ENCODE measurements around the gene FAM32A. TPM values are rescaled to one million over a fixed set of nuclear protein-coding genes. Genes with fewer than 3 reads are reported as not detected.

Gene FAM32A
- polyA plus RNA-seq = 90.1 TPM
- long read RNA-seq, donor 1, transcript FAM32A-201 (4 exons, 1,455 nt) = major isoform, 25 of 33 reads
- long read RNA-seq, donor 1, transcript FAM32A-205 (3 exons, 1,168 nt) = minor isoform, 8 of 33 reads
- long read RNA-seq, donor 1, partial matches to known transcripts = 0 of 33 reads
- long read RNA-seq, donor 1, other reads (novel, unspliced or antisense) = 0 of 33 reads
- long read RNA-seq, donor 2, transcript FAM32A-205 (3 exons, 1,168 nt) = minor isoform, 10 of 228 reads
- long read RNA-seq, donor 2, transcript FAM32A-201 (4 exons, 1,455 nt) = major isoform, 44 of 228 reads
- long read RNA-seq, donor 2, partial matches to known transcripts = 172 of 228 reads
- long read RNA-seq, donor 2, other reads (novel, unspliced or antisense) = 0 of 228 reads
- long read RNA-seq, donor 3 = 0 reads
- long read RNA-seq, donor 4, transcript FAM32A-201 (4 exons, 1,455 nt) = major isoform, 7 of 11 reads
- long read RNA-seq, donor 4, partial matches to known transcripts = 0 of 11 reads
- long read RNA-seq, donor 4, other reads (novel, unspliced or antisense) = 0 of 11 reads
- long read RNA-seq, donor 5, transcript FAM32A-201 (4 exons, 1,455 nt) = major isoform, 28 of 34 reads
- long read RNA-seq, donor 5, transcript FAM32A-205 (3 exons, 1,168 nt) = minor isoform, 5 of 34 reads
- long read RNA-seq, donor 5, partial matches to known transcripts = 0 of 34 reads
- long read RNA-seq, donor 5, other reads (novel, unspliced or antisense) = 0 of 34 reads
- long read RNA-seq, donor 6, transcript FAM32A-201 (4 exons, 1,455 nt) = major isoform, 41 of 54 reads
- long read RNA-seq, donor 6, transcript FAM32A-205 (3 exons, 1,168 nt) = minor isoform, 12 of 54 reads
- long read RNA-seq, donor 6, partial matches to known transcripts = 0 of 54 reads
- long read RNA-seq, donor 6, other reads (novel, unspliced or antisense) = 0 of 54 reads
- long read RNA-seq, donor 7, transcript FAM32A-201 (4 exons, 1,455 nt) = major isoform, 26 of 148 reads
- long read RNA-seq, donor 7, partial matches to known transcripts = 120 of 148 reads
- long read RNA-seq, donor 7, other reads (novel, unspliced or antisense) = 0 of 148 reads
- long read RNA-seq, donor 8, transcript FAM32A-205 (3 exons, 1,168 nt) = minor isoform, 21 of 76 reads
- long read RNA-seq, donor 8, transcript FAM32A-201 (4 exons, 1,455 nt) = major isoform, 54 of 76 reads
- long read RNA-seq, donor 8, partial matches to known transcripts = 0 of 76 reads
- long read RNA-seq, donor 8, other reads (novel, unspliced or antisense) = 0 of 76 reads
- long read RNA-seq, donor 9, transcript FAM32A-205 (3 exons, 1,168 nt) = minor isoform, 9 of 272 reads
- long read RNA-seq, donor 9, transcript FAM32A-201 (4 exons, 1,455 nt) = major isoform, 62 of 272 reads
- long read RNA-seq, donor 9, partial matches to known transcripts = 200 of 272 reads
- long read RNA-seq, donor 9, other reads (novel, unspliced or antisense) = 0 of 272 reads
- long read RNA-seq, donor 10, transcript FAM32A-205 (3 exons, 1,168 nt) = minor isoform, 9 of 240 reads
- long read RNA-seq, donor 10, transcript FAM32A-201 (4 exons, 1,455 nt) = major isoform, 59 of 240 reads
- long read RNA-seq, donor 10, partial matches to known transcripts = 172 of 240 reads
- long read RNA-seq, donor 10, other reads (novel, unspliced or antisense) = 0 of 240 reads
- long read RNA-seq, donor 11, transcript FAM32A-201 (4 exons, 1,455 nt) = major isoform, 37 of 154 reads
- long read RNA-seq, donor 11, transcript FAM32A-205 (3 exons, 1,168 nt) = minor isoform, 7 of 154 reads
- long read RNA-seq, donor 11, partial matches to known transcripts = 110 of 154 reads
- long read RNA-seq, donor 11, other reads (novel, unspliced or antisense) = 0 of 154 reads

- Histone ChIP-seq H3K36me3 (ENCODE audit: control insufficient read depth, insufficient read depth, low read length) (peaks cover 24% of the 10 kb centered on the region), H3K27ac (ENCODE audit: low read length) (peak within 1 kb of the TSS; percentile 89), H3K4me3 (ENCODE audit: low read length) (peak within 1 kb of the TSS; percentile 100), H3K27me3 (ENCODE audit: control insufficient read depth, insufficient read depth, low read length) (no peaks in the 10 kb centered on the region), H3K4me1 (ENCODE audit: control insufficient read depth, insufficient read depth, low read length) (peaks cover 6% of the 10 kb centered on the region), H3K9me3 (ENCODE audit: control insufficient read depth, low read depth, low read length) (no peaks in the 10 kb centered on the region)
- DNase-seq = peak; percentile 99
- WGBS (ENCODE audit: insufficient coverage, low lambda C conversion rate) = 0% methylated on average over 2 of the region's 39 CpGs
Observed at GRCh38 chr19:16185123-16185767, at the start of gene FAM32A. FAM32A (plus strand) TSS chr19:16185410; CDS start chr19:16185443, 33 bp downstream.

DNA sequence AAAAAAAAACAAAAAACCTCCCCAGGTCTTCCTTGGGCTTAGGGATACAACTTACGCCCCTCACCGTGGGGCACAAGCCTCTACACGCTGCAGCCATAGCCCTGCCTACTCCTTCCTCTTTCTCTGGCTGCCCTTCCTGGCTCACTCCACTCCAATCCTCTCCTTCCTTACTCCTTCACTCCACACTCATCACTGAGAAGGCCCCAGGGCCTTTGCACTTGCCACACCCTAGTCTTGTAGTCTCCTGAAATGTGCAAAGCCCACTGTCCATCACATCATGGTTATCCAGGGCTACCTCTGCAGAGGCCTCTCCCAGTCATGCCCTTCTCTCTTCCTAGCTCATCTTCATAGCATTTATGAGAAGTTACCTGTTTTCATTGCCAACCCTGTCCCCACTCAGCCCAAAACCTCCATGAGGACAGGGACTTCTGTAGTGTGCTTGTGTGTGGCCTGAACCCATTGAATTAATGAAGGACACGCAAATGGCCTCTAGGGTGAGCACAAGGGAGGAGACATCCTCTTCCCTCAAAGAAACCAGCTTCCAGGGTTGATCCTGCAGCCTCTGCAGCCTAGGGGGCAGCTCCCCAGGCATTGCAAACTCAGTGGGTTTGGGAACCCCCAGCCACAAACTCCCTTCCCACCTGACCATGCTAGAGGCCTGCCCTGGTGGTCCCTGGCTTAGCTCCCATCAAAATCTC is 49.6 kb upstream of the FAM32A start:
- Histone ChIP-seq H3K9me3 (ENCODE audit: control insufficient read depth, low read depth, low read length) (peaks cover 8% of the 10 kb centered on the region), H3K4me3 (ENCODE audit: low read length) (no peak overlapping the region), H3K27me3 (ENCODE audit: control insufficient read depth, insufficient read depth, low read length) (no peaks in the 10 kb centered on the region), H3K27ac (ENCODE audit: low read length) (no peak overlapping the region), H3K4me1 (ENCODE audit: control insufficient read depth, insufficient read depth, low read length) (no peaks in the 10 kb centered on the region), H3K36me3 (ENCODE audit: control insufficient read depth, insufficient read depth, low read length) (peaks cover 38% of the 10 kb centered on the region)
- DNase-seq = no peak
- WGBS (ENCODE audit: insufficient coverage, low lambda C conversion rate) = 93% methylated on average over 3 of the region's 4 CpGs

DNA sequence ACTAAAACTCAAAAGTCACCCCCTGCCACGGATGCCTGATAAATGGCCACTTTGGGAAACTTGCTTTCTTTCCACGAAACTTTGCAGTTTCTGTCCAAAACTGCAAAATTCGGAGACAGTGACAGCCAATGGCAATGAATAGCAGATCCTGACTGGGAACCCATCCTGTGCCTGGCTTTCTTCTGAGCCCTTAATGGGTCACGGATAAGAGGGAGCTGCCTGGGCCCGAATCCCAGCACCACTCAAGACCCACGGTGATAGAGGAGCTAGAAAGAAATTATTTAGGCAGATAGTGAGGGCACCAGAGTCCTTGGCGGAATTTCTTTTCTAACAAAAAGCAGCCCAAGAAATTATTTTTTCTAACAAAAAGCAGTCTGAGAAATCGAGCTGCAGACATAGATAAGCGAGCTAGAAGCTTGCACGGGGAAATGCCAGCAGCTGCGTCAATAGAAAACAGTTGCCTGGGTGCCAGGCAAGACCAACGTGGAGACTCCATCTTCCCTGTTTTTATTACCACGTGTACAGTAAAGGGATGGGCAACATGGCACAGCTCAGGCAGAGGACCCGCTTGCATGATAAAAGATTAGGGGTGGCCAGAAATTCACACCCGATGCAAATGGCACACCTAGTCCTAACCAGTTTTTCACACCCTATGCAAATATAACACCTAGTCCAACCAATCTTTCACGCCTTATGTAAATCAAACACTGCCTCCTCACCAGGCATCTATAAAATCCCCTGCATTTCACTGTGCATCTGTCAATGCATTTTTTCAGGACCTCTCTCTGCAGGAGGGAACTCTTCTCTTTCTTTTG is 48.8 kb upstream of the FAM32A start:
- Histone ChIP-seq H3K4me3 (ENCODE audit: low read length) (no peak overlapping the region), H3K27ac (ENCODE audit: low read length) (no peak overlapping the region), H3K36me3 (ENCODE audit: control insufficient read depth, insufficient read depth, low read length) (peaks cover 32% of the 10 kb centered on the region), H3K27me3 (ENCODE audit: control insufficient read depth, insufficient read depth, low read length) (no peaks in the 10 kb centered on the region), H3K9me3 (ENCODE audit: control insufficient read depth, low read depth, low read length) (peaks cover 8% of the 10 kb centered on the region), H3K4me1 (ENCODE audit: control insufficient read depth, insufficient read depth, low read length) (no peaks in the 10 kb centered on the region)
- DNase-seq = no peak
- no CpG with 5 or more reads among the region's 16 CpGs for WGBS (ENCODE audit: insufficient coverage, low lambda C conversion rate)

DNA sequence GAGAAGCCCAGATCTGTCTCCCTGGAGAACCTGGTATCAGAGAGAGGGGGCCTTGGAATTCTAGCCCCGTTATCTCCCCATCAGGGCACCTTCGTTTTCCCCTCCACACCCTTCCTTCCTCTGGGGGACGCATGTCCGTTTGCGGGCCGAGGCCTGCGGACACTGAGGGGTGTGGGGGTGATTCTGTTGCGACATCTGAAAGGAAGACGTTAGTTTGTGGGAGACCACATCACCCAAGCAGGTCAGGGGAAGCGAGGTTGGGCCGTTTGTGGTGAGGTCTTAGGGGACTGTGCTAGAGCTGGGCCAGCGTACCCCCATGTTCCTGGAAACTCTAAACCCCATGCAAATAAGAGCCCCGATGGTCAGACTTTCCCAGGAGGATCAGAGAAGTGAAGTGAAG is 45.5 kb upstream of the FAM32A start:
- no CpG with 5 or more reads among the region's 13 CpGs for WGBS (ENCODE audit: insufficient coverage, low lambda C conversion rate)
- no peak for DNase-seq
- no peak overlapping the region for H3K27ac ChIP-seq (ENCODE audit: low read length)

GRCh38 chr19:16141043-16141442 is 44.2 kb upstream of the FAM32A start:
- no CpG with 5 or more reads among the region's 4 CpGs for WGBS (ENCODE audit: insufficient coverage, low lambda C conversion rate)
- Histone ChIP-seq H3K27ac (ENCODE audit: low read length) (no peak overlapping the region), H3K4me1 (ENCODE audit: control insufficient read depth, insufficient read depth, low read length) (no peaks in the 10 kb centered on the region), H3K9me3 (ENCODE audit: control insufficient read depth, low read depth, low read length) (no peaks in the 10 kb centered on the region), H3K4me3 (ENCODE audit: low read length) (no peak overlapping the region), H3K27me3 (ENCODE audit: control insufficient read depth, insufficient read depth, low read length) (no peaks in the 10 kb centered on the region), H3K36me3 (ENCODE audit: control insufficient read depth, insufficient read depth, low read length) (no peaks in the 10 kb centered on the region)
- no peak for DNase-seq

More for the DNA sequence above, 45.5 kb upstream of the FAM32A start:
- no peaks in the 10 kb centered on the region for H3K9me3 ChIP-seq (ENCODE audit: control insufficient read depth, low read depth, low read length)
- H3K27me3 ChIP-seq (ENCODE audit: control insufficient read depth, insufficient read depth, low read length) = no peaks in the 10 kb centered on the region
- no peaks in the 10 kb centered on the region for H3K4me1 ChIP-seq (ENCODE audit: control insufficient read depth, insufficient read depth, low read length)
- H3K4me3 ChIP-seq (ENCODE audit: low read length) = no peak overlapping the region
- H3K36me3 ChIP-seq (ENCODE audit: control insufficient read depth, insufficient read depth, low read length) = no peaks in the 10 kb centered on the region

DNA sequence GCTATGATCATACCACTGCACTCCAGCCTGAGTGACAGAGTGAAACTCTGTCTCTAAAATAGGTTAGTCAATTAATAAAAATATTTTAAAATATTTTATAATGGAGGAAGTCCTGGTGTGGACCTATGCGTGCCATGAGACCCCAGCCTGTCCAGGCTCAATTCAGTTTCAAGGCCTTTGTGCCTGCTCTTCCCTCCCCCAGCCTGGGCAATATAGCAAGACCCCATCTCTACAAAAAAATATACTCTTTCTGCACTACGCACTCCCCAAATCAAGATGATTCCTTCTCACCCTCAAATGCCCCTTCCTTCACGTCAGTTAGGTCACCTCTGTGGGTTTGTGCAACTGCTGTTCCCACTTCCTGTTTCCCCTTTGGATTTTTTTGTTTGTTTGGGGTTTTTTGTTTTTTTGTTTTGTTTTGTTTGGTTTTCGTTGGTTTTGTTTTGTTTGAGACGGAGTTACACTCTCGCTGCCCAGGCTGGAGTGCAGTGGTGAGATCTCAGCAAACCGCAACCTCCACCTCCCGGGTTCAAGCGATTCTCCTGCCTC is 43.1 kb upstream of the FAM32A start:
- H3K9me3 ChIP-seq (ENCODE audit: control insufficient read depth, low read depth, low read length) = no peaks in the 10 kb centered on the region
- no peaks in the 10 kb centered on the region for H3K4me1 ChIP-seq (ENCODE audit: control insufficient read depth, insufficient read depth, low read length)
- H3K36me3 ChIP-seq (ENCODE audit: control insufficient read depth, insufficient read depth, low read length) = no peaks in the 10 kb centered on the region
- H3K27me3 ChIP-seq (ENCODE audit: control insufficient read depth, insufficient read depth, low read length) = no peaks in the 10 kb centered on the region
- no peak overlapping the region for H3K4me3 ChIP-seq (ENCODE audit: low read length)
- H3K27ac ChIP-seq (ENCODE audit: low read length) = no peak overlapping the region
- WGBS (ENCODE audit: insufficient coverage, low lambda C conversion rate) = 93% methylated on average over 4 of the region's 9 CpGs
- DNase-seq = no peak

DNA sequence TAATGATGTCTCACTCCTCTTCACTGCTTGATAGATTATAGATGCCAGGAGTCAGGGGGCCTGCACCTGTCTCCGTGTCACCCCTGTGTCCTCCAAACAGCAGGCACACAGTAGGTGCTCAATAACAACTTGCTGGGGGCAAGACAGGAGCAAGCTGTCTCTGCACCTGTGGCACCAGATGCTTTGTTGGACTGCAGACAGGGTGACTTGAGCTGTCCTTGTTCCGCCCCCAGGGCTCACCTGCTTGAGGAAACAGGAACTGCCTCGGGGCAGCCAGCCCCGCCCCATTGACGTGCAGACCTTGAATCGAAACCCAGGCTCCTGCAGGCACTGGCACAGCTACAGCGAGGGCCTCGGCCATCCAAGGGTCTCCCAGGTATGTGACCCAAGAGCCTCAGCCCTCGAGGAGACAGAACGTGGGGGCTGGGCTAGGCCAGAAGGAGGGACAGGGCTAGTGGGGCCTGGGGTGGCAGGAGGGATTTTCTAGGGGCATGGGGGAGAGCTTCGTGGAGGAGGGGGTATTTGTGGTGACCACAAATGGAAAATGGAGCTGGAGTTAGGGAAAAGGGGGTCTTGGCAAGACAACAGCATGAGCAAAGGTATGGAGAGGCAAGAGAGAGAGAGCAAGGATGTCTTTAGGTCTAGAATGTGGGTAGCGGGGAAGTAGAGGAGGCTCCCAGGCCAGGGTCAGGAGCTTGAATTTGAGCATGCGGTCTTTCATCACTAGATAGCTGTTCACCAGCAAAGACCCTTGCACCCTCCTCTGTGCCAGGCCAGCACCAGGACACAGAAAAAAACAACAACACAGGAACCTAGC is 41.6 kb upstream of the FAM32A start, which contains the start of gene HSH2D:
TSS of gene HSH2D (plus strand) at position 287 of the 817 bp plus-strand sequence. CDS start 5,066 bp downstream, outside the sequence.
- Histone ChIP-seq H3K4me1 (ENCODE audit: control insufficient read depth, insufficient read depth, low read length) (no peaks in the 10 kb centered on the region), H3K36me3 (ENCODE audit: control insufficient read depth, insufficient read depth, low read length) (peaks cover under 1% of the 10 kb centered on the region), H3K27me3 (ENCODE audit: control insufficient read depth, insufficient read depth, low read length) (no peaks in the 10 kb centered on the region), H3K27ac (ENCODE audit: low read length) (peak within 1 kb of the TSS; percentile 69), H3K9me3 (ENCODE audit: control insufficient read depth, low read depth, low read length) (no peaks in the 10 kb centered on the region), H3K4me3 (ENCODE audit: low read length) (peak within 1 kb of the TSS; percentile 53)
- peak; percentile 95 to 96 for DNase-seq
- WGBS (ENCODE audit: insufficient coverage, low lambda C conversion rate) = no CpG with 5 or more reads among the region's 13 CpGs
